Measurements from ENCODE around the gene WDR43. TPM values are rescaled to one million over a fixed set of nuclear protein-coding genes. Genes with fewer than 3 reads are reported as not detected.

The WDR43 gene
- polyA plus RNA-seq, 1 donor from 2014 or later: 24.4 TPM

DNA sequence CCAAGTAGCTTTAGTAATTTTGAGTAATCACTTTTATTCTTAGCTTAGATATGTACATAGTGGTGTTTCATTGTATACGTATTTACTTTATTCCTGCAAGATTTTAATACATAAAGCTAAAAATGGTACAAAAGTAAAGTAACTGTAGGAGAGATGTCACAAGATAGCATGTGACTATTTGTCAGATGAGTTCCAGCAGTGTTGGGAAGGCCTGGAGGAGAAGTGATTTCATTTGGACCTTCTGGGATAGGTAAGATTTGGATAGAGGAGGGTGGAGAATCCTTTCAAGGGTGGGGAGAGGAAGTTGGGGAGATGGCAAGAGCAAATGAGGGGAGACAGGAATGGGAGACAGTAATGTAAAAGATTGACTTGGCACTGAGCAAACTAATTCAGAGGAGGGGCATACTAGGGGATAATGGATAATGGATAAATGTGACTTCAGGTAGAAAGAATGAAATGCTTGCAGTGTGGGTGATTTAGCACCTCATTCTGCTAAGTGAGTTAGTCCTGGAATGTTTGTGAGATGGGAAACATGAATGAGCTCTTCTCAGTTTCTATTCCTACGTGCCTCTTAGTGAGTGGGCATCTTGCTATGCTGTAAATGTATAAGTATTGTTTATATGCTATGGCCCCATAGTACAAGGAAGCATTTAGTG is 10.5 kb downstream of the WDR43 start:
- Histone ChIP-seq H3K79me2 (replicated peaks; ENCODE audit: insufficient read depth, low read length) (peaks cover 23% of the 10 kb centered on the region), H2AFZ (ENCODE audit: low read depth, low read length) (no peak overlapping the region), H3K27ac (ENCODE audit: low read length) (no peak overlapping the region), H3K27me3 (ENCODE audit: insufficient read depth, low read depth, low read length) (no peaks in the 10 kb centered on the region), H3K4me3 (ENCODE audit: low read length) (no peak overlapping the region), H3F3A (ENCODE audit: insufficient read depth, low read length, poor library complexity, severe bottlenecking) (no peaks in the 10 kb centered on the region), H3K4me2 (ENCODE audit: low read length) (no peak overlapping the region), H3K9me2 (ENCODE audit: insufficient read depth, low read length) (no peaks in the 10 kb centered on the region), H4K20me1 (ENCODE audit: insufficient read depth) (no peaks in the 10 kb centered on the region), H3K9me3 (ENCODE audit: low read length) (no peaks in the 10 kb centered on the region), H3K9ac (ENCODE audit: low read length) (no peak overlapping the region), H3K36me3 (ENCODE audit: insufficient read depth, low read length) (no peaks in the 10 kb centered on the region)
- TF ChIP-seq EP300 (conservative IDR thresholded peaks at IDR 0.05; ENCODE audit: poor library complexity, severe bottlenecking) (no peak), TAF1 (IDR thresholded peaks at IDR 0.05; ENCODE audit: low read depth) (no peak), RAD21 (conservative IDR thresholded peaks at IDR 0.05) (no peak), SMC3 (conservative IDR thresholded peaks at IDR 0.05; ENCODE audit: poor library complexity) (no peak), POLR2AphosphoS5 (IDR thresholded peaks at IDR 0.05) (no peak), MXI1 (conservative IDR thresholded peaks at IDR 0.05; ENCODE audit: poor library complexity, severe bottlenecking) (no peak), EZH2 (IDR thresholded peaks at IDR 0.05; ENCODE audit: borderline replicate concordance, insufficient read depth, low read length, poor library complexity, severe bottlenecking) (no peak)
- TF ChIP-seq, protein P1, sequence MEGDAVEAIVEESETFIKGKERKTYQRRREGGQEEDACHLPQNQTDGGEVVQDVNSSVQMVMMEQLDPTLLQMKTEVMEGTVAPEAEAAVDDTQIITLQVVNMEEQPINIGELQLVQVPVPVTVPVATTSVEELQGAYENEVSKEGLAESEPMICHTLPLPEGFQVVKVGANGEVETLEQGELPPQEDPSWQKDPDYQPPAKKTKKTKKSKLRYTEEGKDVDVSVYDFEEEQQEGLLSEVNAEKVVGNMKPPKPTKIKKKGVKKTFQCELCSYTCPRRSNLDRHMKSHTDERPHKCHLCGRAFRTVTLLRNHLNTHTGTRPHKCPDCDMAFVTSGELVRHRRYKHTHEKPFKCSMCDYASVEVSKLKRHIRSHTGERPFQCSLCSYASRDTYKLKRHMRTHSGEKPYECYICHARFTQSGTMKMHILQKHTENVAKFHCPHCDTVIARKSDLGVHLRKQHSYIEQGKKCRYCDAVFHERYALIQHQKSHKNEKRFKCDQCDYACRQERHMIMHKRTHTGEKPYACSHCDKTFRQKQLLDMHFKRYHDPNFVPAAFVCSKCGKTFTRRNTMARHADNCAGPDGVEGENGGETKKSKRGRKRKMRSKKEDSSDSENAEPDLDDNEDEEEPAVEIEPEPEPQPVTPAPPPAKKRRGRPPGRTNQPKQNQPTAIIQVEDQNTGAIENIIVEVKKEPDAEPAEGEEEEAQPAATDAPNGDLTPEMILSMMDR (IDR thresholded peaks at IDR 0.05; ENCODE audit: poor library complexity, severe bottlenecking): no peak
- TF ChIP-seq, protein P2, sequence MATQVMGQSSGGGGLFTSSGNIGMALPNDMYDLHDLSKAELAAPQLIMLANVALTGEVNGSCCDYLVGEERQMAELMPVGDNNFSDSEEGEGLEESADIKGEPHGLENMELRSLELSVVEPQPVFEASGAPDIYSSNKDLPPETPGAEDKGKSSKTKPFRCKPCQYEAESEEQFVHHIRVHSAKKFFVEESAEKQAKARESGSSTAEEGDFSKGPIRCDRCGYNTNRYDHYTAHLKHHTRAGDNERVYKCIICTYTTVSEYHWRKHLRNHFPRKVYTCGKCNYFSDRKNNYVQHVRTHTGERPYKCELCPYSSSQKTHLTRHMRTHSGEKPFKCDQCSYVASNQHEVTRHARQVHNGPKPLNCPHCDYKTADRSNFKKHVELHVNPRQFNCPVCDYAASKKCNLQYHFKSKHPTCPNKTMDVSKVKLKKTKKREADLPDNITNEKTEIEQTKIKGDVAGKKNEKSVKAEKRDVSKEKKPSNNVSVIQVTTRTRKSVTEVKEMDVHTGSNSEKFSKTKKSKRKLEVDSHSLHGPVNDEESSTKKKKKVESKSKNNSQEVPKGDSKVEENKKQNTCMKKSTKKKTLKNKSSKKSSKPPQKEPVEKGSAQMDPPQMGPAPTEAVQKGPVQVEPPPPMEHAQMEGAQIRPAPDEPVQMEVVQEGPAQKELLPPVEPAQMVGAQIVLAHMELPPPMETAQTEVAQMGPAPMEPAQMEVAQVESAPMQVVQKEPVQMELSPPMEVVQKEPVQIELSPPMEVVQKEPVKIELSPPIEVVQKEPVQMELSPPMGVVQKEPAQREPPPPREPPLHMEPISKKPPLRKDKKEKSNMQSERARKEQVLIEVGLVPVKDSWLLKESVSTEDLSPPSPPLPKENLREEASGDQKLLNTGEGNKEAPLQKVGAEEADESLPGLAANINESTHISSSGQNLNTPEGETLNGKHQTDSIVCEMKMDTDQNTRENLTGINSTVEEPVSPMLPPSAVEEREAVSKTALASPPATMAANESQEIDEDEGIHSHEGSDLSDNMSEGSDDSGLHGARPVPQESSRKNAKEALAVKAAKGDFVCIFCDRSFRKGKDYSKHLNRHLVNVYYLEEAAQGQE (IDR thresholded peaks at IDR 0.05; ENCODE audit: borderline replicate concordance): no peak

DNA sequence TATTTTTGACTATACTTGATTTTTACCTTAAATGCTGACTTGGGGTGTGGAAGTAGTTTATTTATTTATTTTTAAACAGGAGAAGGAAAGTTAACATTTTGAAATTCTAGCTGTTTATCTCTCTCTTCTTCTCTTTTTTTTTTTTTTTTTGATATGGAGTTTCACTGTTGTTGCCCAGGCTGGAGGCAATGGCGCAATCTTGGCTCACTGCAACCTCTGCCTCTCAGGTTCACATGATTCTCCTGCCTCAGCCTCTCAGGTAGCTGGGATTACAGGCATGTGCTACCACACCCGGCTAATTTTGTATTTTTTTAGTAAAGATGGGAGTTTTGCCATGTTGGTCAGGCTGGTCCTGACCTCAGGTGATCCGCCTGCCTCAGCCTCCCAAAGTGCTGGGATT is 11.1 kb downstream of the WDR43 start:
- TF ChIP-seq, protein P1 (IDR thresholded peaks at IDR 0.05; ENCODE audit: poor library complexity, severe bottlenecking): no peak
- TF ChIP-seq MXI1 (conservative IDR thresholded peaks at IDR 0.05; ENCODE audit: poor library complexity, severe bottlenecking): no peak
- TF ChIP-seq POLR2AphosphoS5 (IDR thresholded peaks at IDR 0.05): no peak
- TF ChIP-seq SMC3 (conservative IDR thresholded peaks at IDR 0.05; ENCODE audit: poor library complexity): no peak
- TF ChIP-seq EZH2 (IDR thresholded peaks at IDR 0.05; ENCODE audit: borderline replicate concordance, insufficient read depth, low read length, poor library complexity, severe bottlenecking): no peak
- no peak for TF ChIP-seq EP300 (conservative IDR thresholded peaks at IDR 0.05; ENCODE audit: poor library complexity, severe bottlenecking)
- TF ChIP-seq, protein P2 (IDR thresholded peaks at IDR 0.05; ENCODE audit: borderline replicate concordance): no peak
- no peak for TF ChIP-seq TAF1 (IDR thresholded peaks at IDR 0.05; ENCODE audit: low read depth)
- TF ChIP-seq RAD21 (conservative IDR thresholded peaks at IDR 0.05): no peak
- no peak overlapping the region for H3K27ac ChIP-seq (ENCODE audit: low read length)
- H3K36me3 ChIP-seq (ENCODE audit: insufficient read depth, low read length): no peaks in the 10 kb centered on the region
- H3K9me3 ChIP-seq (ENCODE audit: low read length): no peaks in the 10 kb centered on the region
- H3K4me3 ChIP-seq (ENCODE audit: low read length): no peak overlapping the region
- H3K79me2 ChIP-seq (replicated peaks; ENCODE audit: insufficient read depth, low read length): peaks cover 19% of the 10 kb centered on the region
- no peak overlapping the region for H3K9ac ChIP-seq (ENCODE audit: low read length)
- H3K27me3 ChIP-seq (ENCODE audit: insufficient read depth, low read depth, low read length): no peaks in the 10 kb centered on the region
- no peaks in the 10 kb centered on the region for H3F3A ChIP-seq (ENCODE audit: insufficient read depth, low read length, poor library complexity, severe bottlenecking)
- no peak overlapping the region for H2AFZ ChIP-seq (ENCODE audit: low read depth, low read length)
- no peak overlapping the region for H3K4me2 ChIP-seq (ENCODE audit: low read length)
- H4K20me1 ChIP-seq (ENCODE audit: insufficient read depth): no peaks in the 10 kb centered on the region
- H3K9me2 ChIP-seq (ENCODE audit: insufficient read depth, low read length): no peaks in the 10 kb centered on the region
